ENCODE measurements around the gene JAGN1. TPM values are rescaled to one million over a fixed set of nuclear protein-coding genes. Genes with fewer than 3 reads are reported as not detected.
"Not testable (repeated sequence)": the region's sequence is repeated elsewhere in the genome, so short reads cannot be mapped to it uniquely, and the experiment has no call there.

JAGN1 gene
- total RNA-seq, 8 experiments from 2014 or later = 14.2 to 31.7 (median 25.2) TPM

GRCh38 chr3:9937486-9938238 lies 47.3 kb downstream of the JAGN1 start:
- Histone ChIP-seq H3K27ac (no peak overlapping the region), H3K4me3 (no peak overlapping the region), H3K4me1 (replicated peaks in 1 of 2) (peaks cover 7 to 8% of the 10 kb centered on the region in 2 donors)
- WGBS, 10 experiments = 90 to 100% (median 100%) methylated on average over 1 to 2 of the region's 13 CpGs; no CpG with 5 or more reads in 7 of the 10 experiments
- in situ Hi-C loops (cut with MboI; ENCODE audit: low pct_unique_long_range_greater_than_20kb in 2 of 9, low sequenced_read_pairs in 9 of 9, unreplicated experiment in 9 of 9) = no loop called here
- ATAC-seq (replicated peaks in 6 of 8) = no peak

GRCh38 chr3:9938966-9939365 lies 48.6 kb downstream of the JAGN1 start:
- Histone ChIP-seq H3K27ac (no peak overlapping the region), H3K4me3 (no peak overlapping the region), H3K4me1 (replicated peaks in 1 of 2) (peaks cover 7 to 8% of the 10 kb centered on the region in 2 donors)
- in situ Hi-C loops (cut with MboI; ENCODE audit: low pct_unique_long_range_greater_than_20kb in 2 of 9, low sequenced_read_pairs in 9 of 9, unreplicated experiment in 9 of 9) = no loop called here
- ATAC-seq (replicated peaks in 6 of 8) = no peak
- WGBS, 10 experiments = 67 to 100% (median 96%) methylated on average over 1 to 2 of the region's 2 CpGs; no CpG with 5 or more reads in 1 of the 10 experiments

GRCh38 chr3:9939906-9940305 lies 49.5 kb downstream of the JAGN1 start:
- WGBS, 10 experiments = no CpG with 5 or more reads among the region's 32 CpGs
- ATAC-seq (replicated peaks in 6 of 8); in situ Hi-C loops (cut with MboI; ENCODE audit: low pct_unique_long_range_greater_than_20kb in 2 of 9, low sequenced_read_pairs in 9 of 9, unreplicated experiment in 9 of 9); H3K27ac ChIP-seq; H3K4me3 ChIP-seq; H3K4me1 ChIP-seq (replicated peaks in 1 of 2): not testable (repeated sequence)

- ATAC-seq (replicated peaks in 6 of 8) = no peak
- Histone ChIP-seq H3K4me3 (no peak overlapping the region), H3K4me1 (replicated peaks in 1 of 2) (no peaks in the 10 kb centered on the region), H3K27ac (no peak overlapping the region)
- in situ Hi-C loops (cut with MboI; ENCODE audit: low pct_unique_long_range_greater_than_20kb in 2 of 9, low sequenced_read_pairs in 9 of 9, unreplicated experiment in 9 of 9) = no loop called here
- WGBS, 10 experiments = 80 to 100% (median 100%) methylated on average over 1 to 4 of the region's 10 CpGs; no CpG with 5 or more reads in 6 of the 10 experiments
Measured at GRCh38 chr3:9940746-9941145, 50.3 kb downstream of the JAGN1 start.

- Histone ChIP-seq H3K4me1 (replicated peaks in 1 of 2) (no peaks in the 10 kb centered on the region), H3K27ac (no peak overlapping the region), H3K4me3 (no peak overlapping the region)
- WGBS, 10 experiments = 38 to 100% (median 88%) methylated on average over 1 to 4 of the region's 4 CpGs; no CpG with 5 or more reads in 3 of the 10 experiments
- in situ Hi-C loops (cut with MboI; ENCODE audit: low pct_unique_long_range_greater_than_20kb in 2 of 9, low sequenced_read_pairs in 9 of 9, unreplicated experiment in 9 of 9) = no loop called here
- ATAC-seq (replicated peaks in 6 of 8) = no peak
Measured at GRCh38 chr3:9942164-9942563, 51.8 kb downstream of the JAGN1 start.

GRCh38 chr3:9942934-9943690 lies 52.7 kb downstream of the JAGN1 start:
- Histone ChIP-seq H3K4me1 (replicated peaks in 1 of 2) (no peaks in the 10 kb centered on the region), H3K4me3 (no peak overlapping the region), H3K27ac (no peak overlapping the region)
- WGBS, 10 experiments = 20 to 80% methylated on average over 1 of the region's 11 CpGs; no CpG with 5 or more reads in 8 of the 10 experiments
- in situ Hi-C loops (cut with MboI; ENCODE audit: low pct_unique_long_range_greater_than_20kb in 2 of 9, low sequenced_read_pairs in 9 of 9, unreplicated experiment in 9 of 9) = no loop called here
- no peak for ATAC-seq (replicated peaks in 6 of 8)

Other genes starting within 250 kb of the JAGN1 start
- gene MTMR14, start 241.1 kb upstream of the JAGN1 start, total RNA-seq = 10 to 100 TPM; 12.4 to 26.9 (median 18.5) TPM
- 1 to 10 TPM in 1 of 8 experiments, under 1 TPM in 5, not detected in 2; 0.14 to 1.4 (median 0.36) TPM for gene CPNE9, start 186.8 kb upstream of the JAGN1 start, total RNA-seq
- gene BRPF1, start 158.9 kb upstream of the JAGN1 start, total RNA-seq = 10 to 100 TPM in 7 of 8 experiments, 1 to 10 TPM in 1; 9.7 to 22.7 (median 13.6) TPM
- gene OGG1, start 140.7 kb upstream of the JAGN1 start, total RNA-seq = 10 to 100 TPM; 11.9 to 28.1 (median 22.4) TPM
- 10 to 100 TPM in 1 of 8 experiments, 1 to 10 TPM in 7; 1.2 to 19.0 (median 5.1) TPM for gene CAMK1, start 120.7 kb upstream of the JAGN1 start, total RNA-seq
- gene TADA3, start 98.1 kb upstream of the JAGN1 start, total RNA-seq = 10 to 100 TPM; 23.0 to 56.2 (median 40.7) TPM
- 100 to 1,000 TPM in 5 of 8 experiments, 10 to 100 TPM in 3; 75.0 to 158 (median 120) TPM for gene ARPC4, start 97.5 kb upstream of the JAGN1 start, total RNA-seq
- 10 to 100 TPM in 6 of 8 experiments, 1 to 10 TPM in 2; 8.4 to 41.3 (median 14.0) TPM for gene TTLL3, start 80.3 kb upstream of the JAGN1 start, total RNA-seq
- 10 to 100 TPM; 23.5 to 44.9 (median 29.5) TPM for gene RPUSD3, start 46.6 kb upstream of the JAGN1 start, total RNA-seq
- gene CIDEC, start 10.4 kb upstream of the JAGN1 start, total RNA-seq = under 1 TPM in 1 of 8 experiments, not detected in 7; 0.43 TPM
- 1 to 10 TPM in 2 of 8 experiments, under 1 TPM in 6; 0.23 to 1.8 (median 0.45) TPM for gene IL17RE, start 12.2 kb downstream of the JAGN1 start, total RNA-seq
- 10 to 100 TPM in 4 of 8 experiments, 1 to 10 TPM in 4; 2.7 to 50.7 (median 10.6) TPM for gene IL17RC, start 26.5 kb downstream of the JAGN1 start, total RNA-seq
- 10 to 100 TPM; 14.1 to 55.7 (median 34.1) TPM for gene CRELD1, start 43.2 kb downstream of the JAGN1 start, total RNA-seq
- 1 to 10 TPM; 1.2 to 4.3 (median 3.4) TPM for gene PRRT3, start 61.8 kb downstream of the JAGN1 start, total RNA-seq
- gene EMC3, start 96.2 kb downstream of the JAGN1 start, total RNA-seq = 10 to 100 TPM; 25.9 to 95.0 (median 44.6) TPM
- gene FANCD2, start 135.8 kb downstream of the JAGN1 start, total RNA-seq = 10 to 100 TPM in 3 of 8 experiments, 1 to 10 TPM in 5; 1.1 to 28.1 (median 4.0) TPM
- gene FANCD2OS, start 217.6 kb downstream of the JAGN1 start, total RNA-seq = under 1 TPM in 1 of 8 experiments, not detected in 7; 0.66 TPM
- gene BRK1, start 225.1 kb downstream of the JAGN1 start, total RNA-seq = 100 to 1,000 TPM in 7 of 8 experiments, 10 to 100 TPM in 1; 96.1 to 219 (median 180) TPM

Measured in motor neuron (in vitro differentiated cells).